NCI-H1048 (cell line): ENCODE results near the gene CDH19.

ENCODE experiments used
- DNase-seq: peaks from one replicate; lab custom pipeline; 2025; lab: John Stamatoyannopoulos, UW

The CDH19 gene

GRCh38 chr18:66457245-66457644, 146.6 kb downstream of the CDH19 start:
- DNase-seq, result no peak
